IPS-NIHi7 (cell line): Measurements from ENCODE around the gene CCDC33.
A peak's percentile ranks its signal among the peaks of the same experiment; 100 is the strongest.

Source experiments
- DNase-seq: peaks from one replicate; pipeline ENCODE4 v3.0.0; 2012; ENCODE audit warnings: mixed read lengths; ENCODE audit errors: extremely low spot score

The CCDC33 gene

GRCh38 chr15:74281147-74282133 lies 45.3 kb downstream of the CCDC33 start:
- DNase-seq, result no peak

- DNase-seq, result no peak
Measured at GRCh38 chr15:74283368-74283767, 47.2 kb downstream of the CCDC33 start.

- DNase-seq, result no peak
Measured at GRCh38 chr15:74289671-74290070, 53.5 kb downstream of the CCDC33 start.

GRCh38 chr15:74290645-74291044 lies 54.5 kb downstream of the CCDC33 start:
- DNase-seq, result no peak

GRCh38 chr15:74291101-74292071 lies 55.3 kb downstream of the CCDC33 start:
- DNase-seq, result peak; percentile 98

- no peak for DNase-seq
Measured at GRCh38 chr15:74293021-74293810, 57.1 kb downstream of the CCDC33 start.

GRCh38 chr15:74294010-74294409 lies 57.9 kb downstream of the CCDC33 start:
- no peak for DNase-seq

- no peak for DNase-seq
Measured at GRCh38 chr15:74295800-74296199, 59.7 kb downstream of the CCDC33 start.

GRCh38 chr15:74297887-74298286 lies 61.8 kb downstream of the CCDC33 start:
- no peak for DNase-seq

- no peak for DNase-seq
Measured at GRCh38 chr15:74300057-74300795, 64.1 kb downstream of the CCDC33 start.

GRCh38 chr15:74301583-74302361 lies 65.6 kb downstream of the CCDC33 start:
- DNase-seq, result no peak

GRCh38 chr15:74302821-74303359 lies 66.8 kb downstream of the CCDC33 start:
- DNase-seq, result peak; percentile 81

- no peak for DNase-seq
Measured at GRCh38 chr15:74303741-74304309, 67.7 kb downstream of the CCDC33 start.

GRCh38 chr15:74304431-74304830 lies 68.3 kb downstream of the CCDC33 start:
- DNase-seq, result no peak

- DNase-seq, result no peak
Measured at GRCh38 chr15:74305687-74306086, 69.6 kb downstream of the CCDC33 start.

- DNase-seq, result no peak
Measured at GRCh38 chr15:74306781-74307217, 70.7 kb downstream of the CCDC33 start.

GRCh38 chr15:74307827-74308811 lies 72.0 kb downstream of the CCDC33 start:
- DNase-seq, result peak; percentile 76
